Heart right ventricle (tissue), 16 donors: Measurements from ENCODE around the gene STAT4. TPM values are rescaled to one million over a fixed set of nuclear protein-coding genes. Genes with fewer than 3 reads are reported as not detected.
"Not testable (repeated sequence)": the region's sequence is repeated elsewhere in the genome, so short reads cannot be mapped to it uniquely, and the experiment has no call there.

Experiments used
- ATAC-seq, 8 donors: fragments of 200-7000 bp; cut with Tn5 transposase; one replicate each; pipeline ENCODE4 v1.9.1; 2020; ENCODE audit warnings: mild to moderate bottlenecking in 8 of 8, moderate library complexity in 8 of 8, moderate number of reproducible peaks in 1 of 8
- DNase-seq, 2 donors: peaks; one replicate each; pipeline ENCODE4 v3.0.0-alpha.2; 2020
- H3K27ac ChIP-seq, 10 donors: fragments of 200-600 bp; sonication (generic) in 2 of 10; one replicate each; pipeline versions ENCODE4 v1.5.0 to v1.8.0; 2020 to 2022; ENCODE audit warnings: mild to moderate bottlenecking in 3 of 10
- H3K27me3 ChIP-seq, 7 donors: fragments of 200-600 bp; one replicate each; pipeline ENCODE4 v1.8.0; 2021 to 2022; ENCODE audit warnings: mild to moderate bottlenecking in 2 of 7
- H3K36me3 ChIP-seq, 9 donors: fragments of 200-600 bp; sonication (generic) in 1 of 9; one replicate each; pipeline versions ENCODE4 v1.5.0 to v1.8.0; 2020 to 2022; ENCODE audit warnings: mild to moderate bottlenecking in 2 of 9
- H3K4me1 ChIP-seq, 9 donors: fragments of 200-600 bp; sonication (generic) in 1 of 9; one replicate each; pipeline versions ENCODE4 v1.5.0 to v1.8.0; 2020 to 2022; ENCODE audit warnings: mild to moderate bottlenecking in 4 of 9
- H3K4me3 ChIP-seq, 10 donors: fragments of 200-600 bp; sonication (generic) in 2 of 10; one replicate each; pipeline versions ENCODE4 v1.5.0 to v1.8.0; 2020 to 2022; ENCODE audit warnings: mild to moderate bottlenecking in 7 of 10, moderate library complexity in 2 of 10
- H3K9me3 ChIP-seq, 11 donors: fragments of 200-600 bp in 10 of 11; sonication (generic) in 2 of 11; one replicate each; pipeline versions ENCODE4 v1.5.0 to v1.8.0; 2013 to 2022; ENCODE audit warnings: mild to moderate bottlenecking in 2 of 11, control low read depth in 1 of 11, moderate library complexity in 1 of 11
- CTCF ChIP-seq, 9 donors: fragments of 200-600 bp; sonication (generic) in 2 of 9; IDR thresholded peaks; one replicate each; pipeline versions ENCODE4 v1.5.0 to v1.8.0; 2021 to 2022; ENCODE audit warnings: antibody characterized with exemption in 9 of 9, mild to moderate bottlenecking in 5 of 9, moderate library complexity in 1 of 9
- WGBS, 2 donors: extraction: QIAGEN DNeasy Blood & Tissue Kit; methylation state at CpG; one replicate each; pipeline ENCODE4 v1.1.7; 2013; ENCODE audit warnings: inconsistent platforms in 1 of 2; 5-methylcytosine and 5-hydroxymethylcytosine counted together
- intact Hi-C, 10 donors: fragments of 100-400 bp; cut with DNase I; formaldehyde crosslinking; loops; one replicate each; pipeline versions ENCODE4 v1.11.1 to v1.14.2; 2022
- polyA plus RNA-seq, 2 donors: library from polyadenylated mRNA; stranded (reverse); fragments of 200-250 nt; gene quantifications; one replicate each; pipeline ENCODE4 v1.2.3, GENCODE V29; 2013
- total RNA-seq, 10 donors: library from RNA; stranded (reverse); fragmentation: NEBNext Ultra II Directional in 3 of 10; extraction: Animal tissue kit (Norgen Biotek cat#: 25700) in 3 of 10; gene quantifications; one replicate each; pipeline versions ENCODE4 v1.2.1 to v1.2.4, GENCODE V29; 2021 to 2023
- donor health status: Arrhythmogenic right ventricular cardiomyopathy.
- donor health status: ischemic (EF 13 %, LVEDD 7.1; RV severe dilation, severe dysfunction).
- donor health status: healthy with polysubstance abuse.
- donor health status: DM: no; HTN: yes; CAD: no.
- donor health status: DM: no; HTN: no; CAD: no.
- donor health status: ischemic (EF 25% LVEDD 6.9; RV normal size, moderate dysfunction).
- donor health status: ischemic (EF 25% LVEDD 5.7; RV mildly dilated, moderate dysfunction).
- donor health status: healthy.
- donor health status: DM: yes; HTN: yes; CAD: no.
- donor health status: Ischemic cardiomyopathy.
- donor health status: ischemic (EF 35%, LVEDD 5.7; RV mildly dilated, moderate dysfunction).
- donor health status: nonischemic (EF 11% LVEDD 7.7; RV severe dilation, severe dysfunction).
- donor health status: DM: yes; HTN: yes; CAD: no.
- donor health status: PGD.
- donor health status: ischemic (EF 29% LVEDD 5.4; RV normal size, mild dysfunction).
- donor health status: nonischemic (EF 23%, LVEDD 6.1; RV moderate dilation, normal function).

Gene STAT4
- total and polyA plus RNA-seq, 12 donors, result 0.52 to 9.4 (median 2.2) TPM

GRCh38 chr2:190996947-190997346 is 153.8 kb downstream of the STAT4 start:
- Histone ChIP-seq H3K4me3 (no peak overlapping the region), H3K27ac (no peak overlapping the region), H3K27me3 (no peaks in the 10 kb centered on the region), H3K9me3 (no peaks in the 10 kb centered on the region), H3K4me1 (peaks cover 0 to 24% (median 0%) of the 10 kb centered on the region in 9 donors), H3K36me3 (peaks cover 0 to 100% (median 88%) of the 10 kb centered on the region in 9 donors)
- ATAC-seq (peak in 3 of 8 donors; percentile 29 to 62 (median 42)), DNase-seq (no peak)
- intact Hi-C loops, result loop anchor here in 2 of 10 donors (10.0 kb wide), 2 partner anchors 142 to 212 kb away; no protein-coding TSS in a partner anchor
- WGBS, 2 donors, result 83 to 86% methylated on average over 5 of the region's 5 CpGs
- no peak for TF ChIP-seq CTCF (IDR thresholded peaks at IDR 0.05)

- Histone ChIP-seq H3K4me3 (no peak overlapping the region), H3K27ac (no peak overlapping the region), H3K4me1 (peaks cover 0 to 24% (median 0%) of the 10 kb centered on the region in 9 donors), H3K9me3 (no peaks in the 10 kb centered on the region), H3K36me3 (peaks cover 0 to 100% (median 85%) of the 10 kb centered on the region in 9 donors), H3K27me3 (no peaks in the 10 kb centered on the region)
- WGBS, 2 donors, result 68 to 77% methylated on average over 5 of the region's 5 CpGs
- intact Hi-C loops, result loop anchor here in 2 of 10 donors (10.0 kb wide), 2 partner anchors 142 to 212 kb away; no protein-coding TSS in a partner anchor
- peak; percentile 24 to 64 (median 60) for TF ChIP-seq CTCF (IDR thresholded peaks at IDR 0.05)
- ATAC-seq, result peak in 6 of 8 donors; percentile 41 to 78 (median 56)
- no peak for DNase-seq
Measured at GRCh38 chr2:190996338-190996946, 154.4 kb downstream of the STAT4 start.

- ATAC-seq, H3K4me3 ChIP-seq, H3K27ac ChIP-seq, H3K9me3 ChIP-seq, DNase-seq, H3K27me3 ChIP-seq: not testable (repeated sequence)
- peaks cover 0 to 100% (median 84%) of the 10 kb centered on the region in 9 donors for H3K36me3 ChIP-seq
- WGBS, 2 donors, result 94% methylated on average over 3 of the region's 3 CpGs
- intact Hi-C loops, result loop anchor here in 2 of 10 donors (10.0 kb wide), 2 partner anchors 141 to 211 kb away; no protein-coding TSS in a partner anchor
- peaks cover 0 to 14% (median 0%) of the 10 kb centered on the region in 9 donors for H3K4me1 ChIP-seq
Measured at GRCh38 chr2:190995315-190995714, 155.5 kb downstream of the STAT4 start.

- no peak for ATAC-seq
- intact Hi-C loops, result loop anchor here in 2 of 10 donors (10.0 kb wide), 2 partner anchors 139 to 209 kb away; no protein-coding TSS in a partner anchor
- 95 to 98% methylated on average over 7 of the region's 7 CpGs for WGBS, 2 donors
Measured at GRCh38 chr2:190994148-190994547, 156.6 kb downstream of the STAT4 start.

More at GRCh38 chr2:190994148-190994547, 156.6 kb downstream of the STAT4 start:
- no peaks in the 10 kb centered on the region for H3K9me3 ChIP-seq
- no peaks in the 10 kb centered on the region for H3K27me3 ChIP-seq
- no peak for DNase-seq
- H3K36me3 ChIP-seq, result peaks cover 2 to 100% (median 86%) of the 10 kb centered on the region in 9 donors
- peaks cover 0 to 7% (median 0%) of the 10 kb centered on the region in 9 donors for H3K4me1 ChIP-seq
- no peak for TF ChIP-seq CTCF (IDR thresholded peaks at IDR 0.05)
- no peak overlapping the region for H3K27ac ChIP-seq
- H3K4me3 ChIP-seq, result no peak overlapping the region
